Ishikawa (cell line): ENCODE results near the gene SEL1L.

Source experiments
- CEBPB ChIP-seq: IDR thresholded peaks from 2 replicates; pipeline ENCODE4 v1.6.1; 2012
- CREB1 ChIP-seq: IDR thresholded peaks from 2 replicates; pipeline ENCODE4 v1.6.1; 2012; ENCODE audit warnings: low read depth
- EGR1 ChIP-seq: IDR thresholded peaks from 2 replicates; pipeline ENCODE4 v1.6.1; 2012
- EP300 ChIP-seq: IDR thresholded peaks from 2 replicates; pipeline ENCODE4 v1.6.1; 2012; ENCODE audit warnings: borderline replicate concordance
- FOXM1 ChIP-seq: IDR thresholded peaks from 2 replicates; pipeline ENCODE4 v1.6.1; 2012; ENCODE audit warnings: low read depth, borderline replicate concordance
- NFIC ChIP-seq: IDR thresholded peaks from 2 replicates; pipeline ENCODE4 v1.6.1; 2012
- RAD21 ChIP-seq: IDR thresholded peaks from 2 replicates; pipeline ENCODE4 v1.6.1; 2012; ENCODE audit warnings: low read depth
- TAF1 ChIP-seq: IDR thresholded peaks from 2 replicates; pipeline ENCODE4 v1.6.1; 2012; ENCODE audit warnings: low read depth, mild to moderate bottlenecking
- TCF12 ChIP-seq: IDR thresholded peaks from 2 replicates; pipeline ENCODE4 v1.6.1; 2012; ENCODE audit warnings: low read depth
- TEAD4 ChIP-seq: IDR thresholded peaks from 2 replicates; pipeline ENCODE4 v1.6.1; 2012
- YY1 ChIP-seq: IDR thresholded peaks from 2 replicates; pipeline ENCODE4 v1.6.1; 2012; ENCODE audit warnings: low read depth
- ZBTB7A ChIP-seq: IDR thresholded peaks from 2 replicates; pipeline ENCODE4 v1.6.1; 2012; ENCODE audit warnings: low read depth
- TF ChIP-seq, protein P1 (sequence below): IDR thresholded peaks from 2 replicates; pipeline ENCODE4 v1.6.1; 2012; ENCODE audit warnings: low read depth, mild to moderate bottlenecking
- TF ChIP-seq, protein P2 (sequence below): IDR thresholded peaks from 2 replicates; pipeline ENCODE4 v1.6.1; 2012
- TF ChIP-seq, protein P3 (sequence below): IDR thresholded peaks from 2 replicates; pipeline ENCODE4 v1.6.1; 2012

Gene SEL1L

DNA sequence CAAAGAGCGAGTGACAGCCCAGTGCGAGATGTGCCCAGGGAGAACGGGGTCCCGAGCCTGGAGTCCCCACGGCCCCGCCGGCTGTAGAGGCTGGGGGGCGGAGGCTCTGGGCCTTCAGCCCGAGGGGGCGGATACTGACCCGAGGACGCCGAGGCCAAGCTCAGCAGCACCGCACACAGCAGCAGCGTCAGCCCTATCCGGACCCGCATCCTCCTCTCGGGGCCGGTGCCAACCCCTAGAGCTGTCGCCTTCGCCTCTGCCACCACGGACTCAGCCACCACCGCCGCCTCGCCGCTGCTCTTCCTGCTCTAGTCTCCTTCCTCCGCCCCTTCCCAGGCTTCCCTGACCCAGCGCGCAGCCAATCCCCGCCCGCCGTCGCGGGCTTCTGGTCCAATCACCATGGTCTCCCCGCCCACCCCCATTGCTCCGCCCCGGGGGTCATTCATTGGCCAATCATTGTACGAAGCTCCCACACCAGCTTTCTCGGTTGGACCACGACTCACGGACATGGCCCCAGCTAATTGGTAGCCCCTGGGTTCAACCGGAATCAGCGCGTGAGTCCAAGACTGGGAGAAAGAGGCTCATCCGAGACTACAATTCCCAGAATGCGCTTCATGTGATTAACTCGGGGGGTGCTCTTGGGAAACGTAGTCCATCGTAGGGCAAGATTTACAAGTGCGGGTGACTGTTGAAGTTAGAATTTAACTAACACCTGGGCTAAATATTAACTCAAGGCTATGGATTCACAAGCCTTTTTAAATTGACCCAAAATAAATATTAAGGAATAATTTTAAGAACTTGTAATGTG is at the start of gene SEL1L:
SEL1L (minus strand) TSS at position 318 of the 808 bp plus-strand sequence; CDS start at position 209, 109 bp downstream.
- TF ChIP-seq NFIC (no peak), YY1 (no peak), RAD21 (no peak), FOXM1 (no peak), EGR1 (no peak; the same call in 1 of the 2 replicates), TCF12 (no peak), TAF1 (peak; percentile 55), TEAD4 (no peak), ZBTB7A (no peak; the same call in 1 of the 2 replicates), CREB1 (peak; percentile 23; the same call in 1 of the 2 replicates), EP300 (no peak), CEBPB (no peak)
- TF ChIP-seq, protein P1, sequence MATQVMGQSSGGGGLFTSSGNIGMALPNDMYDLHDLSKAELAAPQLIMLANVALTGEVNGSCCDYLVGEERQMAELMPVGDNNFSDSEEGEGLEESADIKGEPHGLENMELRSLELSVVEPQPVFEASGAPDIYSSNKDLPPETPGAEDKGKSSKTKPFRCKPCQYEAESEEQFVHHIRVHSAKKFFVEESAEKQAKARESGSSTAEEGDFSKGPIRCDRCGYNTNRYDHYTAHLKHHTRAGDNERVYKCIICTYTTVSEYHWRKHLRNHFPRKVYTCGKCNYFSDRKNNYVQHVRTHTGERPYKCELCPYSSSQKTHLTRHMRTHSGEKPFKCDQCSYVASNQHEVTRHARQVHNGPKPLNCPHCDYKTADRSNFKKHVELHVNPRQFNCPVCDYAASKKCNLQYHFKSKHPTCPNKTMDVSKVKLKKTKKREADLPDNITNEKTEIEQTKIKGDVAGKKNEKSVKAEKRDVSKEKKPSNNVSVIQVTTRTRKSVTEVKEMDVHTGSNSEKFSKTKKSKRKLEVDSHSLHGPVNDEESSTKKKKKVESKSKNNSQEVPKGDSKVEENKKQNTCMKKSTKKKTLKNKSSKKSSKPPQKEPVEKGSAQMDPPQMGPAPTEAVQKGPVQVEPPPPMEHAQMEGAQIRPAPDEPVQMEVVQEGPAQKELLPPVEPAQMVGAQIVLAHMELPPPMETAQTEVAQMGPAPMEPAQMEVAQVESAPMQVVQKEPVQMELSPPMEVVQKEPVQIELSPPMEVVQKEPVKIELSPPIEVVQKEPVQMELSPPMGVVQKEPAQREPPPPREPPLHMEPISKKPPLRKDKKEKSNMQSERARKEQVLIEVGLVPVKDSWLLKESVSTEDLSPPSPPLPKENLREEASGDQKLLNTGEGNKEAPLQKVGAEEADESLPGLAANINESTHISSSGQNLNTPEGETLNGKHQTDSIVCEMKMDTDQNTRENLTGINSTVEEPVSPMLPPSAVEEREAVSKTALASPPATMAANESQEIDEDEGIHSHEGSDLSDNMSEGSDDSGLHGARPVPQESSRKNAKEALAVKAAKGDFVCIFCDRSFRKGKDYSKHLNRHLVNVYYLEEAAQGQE, result no peak
- TF ChIP-seq, protein P2, sequence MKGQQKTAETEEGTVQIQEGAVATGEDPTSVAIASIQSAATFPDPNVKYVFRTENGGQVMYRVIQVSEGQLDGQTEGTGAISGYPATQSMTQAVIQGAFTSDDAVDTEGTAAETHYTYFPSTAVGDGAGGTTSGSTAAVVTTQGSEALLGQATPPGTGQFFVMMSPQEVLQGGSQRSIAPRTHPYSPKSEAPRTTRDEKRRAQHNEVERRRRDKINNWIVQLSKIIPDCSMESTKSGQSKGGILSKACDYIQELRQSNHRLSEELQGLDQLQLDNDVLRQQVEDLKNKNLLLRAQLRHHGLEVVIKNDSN, result peak; percentile 54
- TF ChIP-seq, protein P3, sequence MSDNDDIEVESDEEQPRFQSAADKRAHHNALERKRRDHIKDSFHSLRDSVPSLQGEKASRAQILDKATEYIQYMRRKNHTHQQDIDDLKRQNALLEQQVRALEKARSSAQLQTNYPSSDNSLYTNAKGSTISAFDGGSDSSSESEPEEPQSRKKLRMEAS, result peak; percentile 40

- TF ChIP-seq NFIC (no peak), TAF1 (no peak), EP300 (no peak), TCF12 (no peak), ZBTB7A (no peak), CREB1 (no peak), TEAD4 (no peak), EGR1 (no peak), YY1 (no peak)
- TF ChIP-seq, protein P2, result no peak
- TF ChIP-seq, protein P3, result no peak
- TF ChIP-seq, protein P1, result no peak
These were observed 48.8 kb upstream of the SEL1L start for GRCh38 chr14:81582420-81582819.

DNA sequence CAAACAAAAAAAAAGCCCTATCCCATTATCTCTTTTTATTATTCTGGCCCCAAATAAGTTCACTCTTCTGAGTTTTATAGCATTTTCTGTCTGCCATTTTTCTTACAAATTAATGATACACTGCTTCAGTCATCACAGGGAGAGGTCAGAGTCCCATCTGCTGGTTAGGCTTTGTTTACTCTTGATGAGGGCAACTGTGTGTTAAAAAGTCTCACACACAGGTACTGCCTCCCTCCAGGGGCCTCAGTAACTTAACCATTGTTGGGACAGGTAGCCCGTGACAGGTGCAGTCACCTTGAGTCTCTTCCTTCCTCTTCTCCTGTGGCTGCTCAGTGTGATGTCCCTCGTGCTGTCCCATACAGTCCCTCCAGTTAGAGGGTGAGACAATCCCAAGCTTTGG is 45.5 kb upstream of the SEL1L start:
- TF ChIP-seq ZBTB7A, result no peak
- no peak for TF ChIP-seq YY1
- TF ChIP-seq EGR1, result no peak
- TF ChIP-seq, protein P1, result no peak
- no peak for TF ChIP-seq TAF1
- TF ChIP-seq, protein P2, result no peak
- no peak for TF ChIP-seq FOXM1
- TF ChIP-seq, protein P3, result no peak
- TF ChIP-seq EP300, result no peak
- no peak for TF ChIP-seq TCF12
- no peak for TF ChIP-seq TEAD4
- TF ChIP-seq CEBPB, result no peak
- TF ChIP-seq RAD21, result no peak
- no peak for TF ChIP-seq CREB1
- no peak for TF ChIP-seq NFIC
